Measurements from ENCODE around the gene CFAP73. TPM values are rescaled to one million over a fixed set of nuclear protein-coding genes. Genes with fewer than 3 reads are reported as not detected.

The CFAP73 gene
- total RNA-seq, 1 experiment from 2014 or later, result 0.94 TPM

- no peak for TF ChIP-seq SMAD4 (CRISPR knock-in tag; IDR thresholded peaks at IDR 0.05)
- TF ChIP-seq GRHL2 (CRISPR knock-in tag; IDR thresholded peaks at IDR 0.05; ENCODE audit: insufficient replicate concordance, severe bottlenecking), result no peak
- TF ChIP-seq NR1H2 (CRISPR knock-in tag; IDR thresholded peaks at IDR 0.05), result no peak
- TF ChIP-seq JAZF1 (CRISPR knock-in tag; IDR thresholded peaks at IDR 0.05), result no peak
Observed at GRCh38 chr12:113134521-113134951, 15.0 kb upstream of the CFAP73 start (continued).

- Mint-ChIP-seq H3K9me3 (no peaks in the 10 kb centered on the region), H3K4me1 (peaks cover 18% of the 10 kb centered on the region), H3K36me3 (no peaks in the 10 kb centered on the region), H3K27me3 (ENCODE audit: low read depth) (peaks cover 26% of the 10 kb centered on the region), H3K4me3 (peak within 1 kb of the TSS; percentile 74), H3K27ac (0 out of 2 replicates have a peak within 1 kb of the TSS, but pooled peaks have one; percentile 20)
- ATAC-seq, result peak; percentile 89
- POLR2A ChIA-PET, result interaction anchor here (0.6 to 1.1 kb wide), 3 partner anchors 15 to 30 kb away, joined by 3 to 4 read pairs (median 3); partner anchors contain the start of gene CFAP73
- CTCF ChIA-PET, result interaction anchor here (0.5 to 8.4 kb wide), 53 partner anchors 9 to 987 kb away, joined by 3 to 181 read pairs (median 4); partner anchors contain the start of genes CFAP73, DDX54, RITA1 and SDSL
- DNase-seq (ENCODE audit: low spot score), result peak; percentile 94
- TF ChIP-seq ZNF263 (CRISPR knock-in tag; IDR thresholded peaks at IDR 0.05; ENCODE audit: low read depth) (peak; percentile 36; the same call in 1 of the 2 replicates), TCF7 (CRISPR knock-in tag; IDR thresholded peaks at IDR 0.05; ENCODE audit: low read depth) (no peak), USF2 (CRISPR knock-in tag; IDR thresholded peaks at IDR 0.05) (peak; percentile 71), ZNF671 (CRISPR knock-in tag; IDR thresholded peaks at IDR 0.05) (no peak), HMGXB4 (CRISPR knock-in tag; IDR thresholded peaks at IDR 0.05) (peak; percentile 43; the same call in 1 of the 2 replicates), SP1 (CRISPR knock-in tag; conservative IDR thresholded peaks at IDR 0.05) (peak; percentile 85), USF1 (CRISPR knock-in tag; IDR thresholded peaks at IDR 0.05) (peak; percentile 71; the same call in 1 of the 2 replicates), ARID4B (CRISPR knock-in tag; IDR thresholded peaks at IDR 0.05; ENCODE audit: borderline replicate concordance) (peak; percentile 79; the same call in 1 of the 2 replicates), MAX (CRISPR knock-in tag; IDR thresholded peaks at IDR 0.05) (peak; percentile 75), CBFB (CRISPR knock-in tag; IDR thresholded peaks at IDR 0.05; ENCODE audit: low read depth) (peak; percentile 30; the same call in 1 of the 2 replicates), ESRRA (CRISPR knock-in tag; IDR thresholded peaks at IDR 0.05; ENCODE audit: borderline replicate concordance) (no peak), ZNF423 (CRISPR knock-in tag; IDR thresholded peaks at IDR 0.05) (peak; percentile 34; the same call in 1 of the 2 replicates), E2F5 (CRISPR knock-in tag; IDR thresholded peaks at IDR 0.05) (peak; percentile 31; the same call in 1 of the 2 replicates), CTCF (IDR thresholded peaks at IDR 0.05) (peak; percentile 81), FOXP1 (CRISPR knock-in tag; IDR thresholded peaks at IDR 0.05; ENCODE audit: borderline replicate concordance) (peak; percentile 16; the same call in 1 of the 2 replicates)
Observed at GRCh38 chr12:113135178-113136127, 14.1 kb upstream of the CFAP73 start, which contains the start of gene RASAL1. Gene RASAL1 (minus strand): TSS chr12:113135761. CDS start chr12:113135462, 299 bp downstream.
